Measurements from ENCODE around the gene CAPN1.

Gene CAPN1

GRCh38 chr11:65258988-65259387, 77.3 kb downstream of the CAPN1 start:
- DNase-seq (ENCODE audit: extremely low read depth in 1 of 2, low read depth in 1 of 2), result no peak

GRCh38 chr11:65260302-65260701, 78.6 kb downstream of the CAPN1 start:
- DNase-seq (ENCODE audit: extremely low read depth in 1 of 2, low read depth in 1 of 2), result no peak

GRCh38 chr11:65260756-65261590, 79.2 kb downstream of the CAPN1 start:
- no peak for DNase-seq (ENCODE audit: extremely low read depth in 1 of 2, low read depth in 1 of 2)

Data from stimulated activated CD8-positive, alpha-beta memory T cell treated with anti-CD3 and anti-CD28 coated beads, Interleukin-7, amount 100 ng/mL, for 48 hours (primary cell).